IMR-90 (cell line): ENCODE results near the gene PAGE1. TPM values are rescaled to one million over a fixed set of nuclear protein-coding genes. Genes with fewer than 3 reads are reported as not detected.

ENCODE experiments used
- ATAC-seq: fragments of 200-7000 bp; cut with Tn5 transposase; 2 replicates; pipeline ENCODE4 v1.9.1; 2020; ENCODE audit warnings: low read depth, mild to moderate bottlenecking, moderate library complexity
- BruUV-seq: library from RNA; stranded (reverse); fragments of 400-500 nt; replicated peaks from 2 replicates; lab custom pipeline; 2021; lab: Mats Ljungman, UMichigan
- CTCF ChIA-PET: fragments of 300-600 bp; formaldehyde crosslinking; extraction: SDS; loops from one replicate; lab custom pipeline; 2021; ENCODE audit warnings: antibody characterized with exemption; lab: Yijun Ruan, JAX
- POLR2A ChIA-PET: fragments of 300-600 bp; sonication (Branson Sonifier 250); formaldehyde crosslinking; loops from one replicate; lab custom pipeline; 2022; ENCODE audit warnings: antibody characterized with exemption; ENCODE audit not compliant: unreplicated experiment; lab: Charles Lee
- DNase-seq: peaks from one replicate; pipeline ENCODE4 v3.0.0; 2013
- H2AFZ ChIP-seq: replicated peaks from 2 replicates; pipeline ENCODE3; 2013; ENCODE audit warnings: low read length, mild to moderate bottlenecking; ENCODE audit not compliant: poor library complexity
- H2AK5ac ChIP-seq: 2 replicates; pipeline ENCODE4 v1.6.1; 2013; ENCODE audit warnings: low read depth, low read length, inconsistent platforms
- H2AK9ac ChIP-seq: replicated peaks from 2 replicates; pipeline ENCODE3; 2013; ENCODE audit warnings: mild to moderate bottlenecking, low read depth, low read length, moderate library complexity; ENCODE audit not compliant: poor library complexity
- H2BK120ac ChIP-seq: 2 replicates; pipeline ENCODE4 v1.6.1; 2013; ENCODE audit warnings: low read depth, low read length, inconsistent platforms
- H2BK15ac ChIP-seq: 3 replicates; pipeline ENCODE4 v1.6.1; 2013; ENCODE audit warnings: low read depth, low read length, inconsistent platforms
- H2BK20ac ChIP-seq: 2 replicates; pipeline ENCODE4 v1.6.1; 2013; ENCODE audit warnings: low read depth, mild to moderate bottlenecking, inconsistent platforms, low read length, moderate library complexity
- H2BK5ac ChIP-seq: 2 replicates; pipeline ENCODE4 v1.6.1; 2013; ENCODE audit warnings: mild to moderate bottlenecking, low read depth, low read length, inconsistent platforms; ENCODE audit not compliant: poor library complexity, severe bottlenecking
- H3K14ac ChIP-seq: replicated peaks from 2 replicates; pipeline ENCODE4 v1.6.1; 2013; ENCODE audit warnings: low read depth, low read length, inconsistent platforms
- H3K18ac ChIP-seq: 2 replicates; pipeline ENCODE4 v1.6.1; 2013; ENCODE audit warnings: low read depth, low read length, control low read depth
- H3K23ac ChIP-seq: 2 replicates; pipeline ENCODE4 v1.6.1; 2013; ENCODE audit warnings: low read depth, low read length, inconsistent platforms
- H3K27ac ChIP-seq: 2 replicates; pipeline ENCODE4 v1.5.1; 2013; ENCODE audit warnings: mild to moderate bottlenecking, control low read depth, low read length; ENCODE audit not compliant: insufficient read depth
- H3K27me3 ChIP-seq: 2 replicates; pipeline ENCODE4 v1.6.1; 2013; ENCODE audit warnings: low read length; ENCODE audit not compliant: control insufficient read depth, insufficient read depth
- H3K36me3 ChIP-seq: 2 replicates; pipeline ENCODE4 v1.6.1; 2013; ENCODE audit warnings: low read length, mixed read lengths; ENCODE audit not compliant: control insufficient read depth, insufficient read depth
- H3K4ac ChIP-seq: 2 replicates; pipeline ENCODE4 v1.6.1; 2013; ENCODE audit warnings: low read depth, low read length, inconsistent platforms
- H3K4me1 ChIP-seq: 2 replicates; pipeline ENCODE4 v1.6.1; 2013; ENCODE audit warnings: low read length, mixed read lengths; ENCODE audit not compliant: control insufficient read depth, insufficient read depth
- H3K4me2 ChIP-seq: 2 replicates; pipeline ENCODE4 v1.6.1; 2013; ENCODE audit warnings: low read depth, mild to moderate bottlenecking, control low read depth, low read length, moderate library complexity
- H3K4me3 ChIP-seq: 2 replicates; pipeline ENCODE4 v1.5.1; 2013; ENCODE audit warnings: low read depth, mild to moderate bottlenecking, control low read depth, low read length, moderate library complexity; ENCODE audit not compliant: insufficient read depth
- H3K56ac ChIP-seq: 2 replicates; pipeline ENCODE4 v1.6.1; 2013; ENCODE audit warnings: low read length, inconsistent platforms; ENCODE audit not compliant: insufficient read depth; ENCODE audit errors: extremely low read depth
- H3K79me1 ChIP-seq, 2 experiments: 2 replicates each; pipeline ENCODE4 v1.6.1; 2013; ENCODE audit warnings: low read length in 2 of 2, inconsistent platforms in 1 of 2, low read depth in 1 of 2
- H3K9ac ChIP-seq: 2 replicates; pipeline ENCODE4 v1.6.1; 2013; ENCODE audit warnings: low read depth, low read length, control low read depth
- H3K9me1 ChIP-seq: 2 replicates; pipeline ENCODE4 v1.6.1; 2013; ENCODE audit warnings: low read length, inconsistent platforms; ENCODE audit not compliant: insufficient read depth
- H3K9me3 ChIP-seq: 2 replicates; pipeline ENCODE4 v1.6.1; 2013; ENCODE audit warnings: low read length; ENCODE audit not compliant: control insufficient read depth, insufficient read depth
- H4K20me1 ChIP-seq: 2 replicates; pipeline ENCODE4 v1.6.1; 2013; ENCODE audit warnings: low read length, inconsistent platforms; ENCODE audit not compliant: insufficient read depth
- H4K5ac ChIP-seq: 2 replicates; pipeline ENCODE4 v1.6.1; 2013; ENCODE audit warnings: mild to moderate bottlenecking, low read depth, low read length, control low read depth
- H4K8ac ChIP-seq, 2 experiments: 2 replicates each; pipeline ENCODE4 v1.6.1; 2013; ENCODE audit warnings: low read depth in 2 of 2, low read length in 2 of 2, control low read depth in 1 of 2, inconsistent platforms in 1 of 2
- H4K91ac ChIP-seq: 2 replicates; pipeline ENCODE4 v1.6.1; 2013; ENCODE audit warnings: low read depth, low read length, inconsistent platforms; ENCODE audit not compliant: insufficient read depth
- MAFK ChIP-seq: IDR thresholded peaks from 2 replicates; pipeline ENCODE4 v1.6.1; 2012; ENCODE audit warnings: low read depth, low read length, improper control_type of control experiment
- NFE2L2 ChIP-seq: fragments of 150-350 bp; IDR thresholded peaks from 2 replicates; pipeline ENCODE4 v1.6.1; 2016; ENCODE audit warnings: low read depth, mild to moderate bottlenecking, low read length
- POLR2A ChIP-seq: IDR thresholded peaks from 2 replicates; pipeline ENCODE4 v1.6.1; 2012; ENCODE audit warnings: mild to moderate bottlenecking, low read depth, low read length
- WGBS, 2 experiments: methylation state at CpG; one replicate each; pipeline versions ENCODE4 v1.1.5 to v1.1.7; 2013; ENCODE audit warnings: missing lambda C conversion rate in 2 of 2; ENCODE audit not compliant: insufficient read length in 1 of 2; ENCODE audit errors: extremely low coverage in 2 of 2; 5-methylcytosine and 5-hydroxymethylcytosine counted together
- dilution Hi-C: fragments of 300-500 bp; cut with HindIII; formaldehyde crosslinking; loops from one replicate; pipeline ENCODE4 v1.14.3; 2018; ENCODE audit warnings: low sequenced_read_pairs; ENCODE audit not compliant: unreplicated experiment
- in situ Hi-C: fragments of 300-500 bp; cut with MboI; formaldehyde crosslinking; loops from 3 replicates; pipeline ENCODE4 v1.14.3; 2019; ENCODE audit warnings: low sequenced_read_pairs, inconsistent platforms, mixed read lengths
- intact Hi-C: fragments of 100-400 bp; cut with micrococcal nuclease; formaldehyde crosslinking; loops from 2 replicates; pipeline ENCODE4 v1.10.0; 2022
- polyA plus RNA-seq, 3 experiments: library from polyadenylated mRNA; depleted of rRNA; stranded (reverse); fragments of >200 nt; gene quantifications; 2 replicates each; pipeline ENCODE4 v1.2.3, GENCODE V29; 2012; ENCODE audit warnings: low replicate concordance in 1 of 3
- total RNA-seq: library from RNA; depleted of rRNA; stranded (reverse); fragments of >200 nt; gene quantifications from 2 replicates; pipeline ENCODE4 v1.2.3, GENCODE V29; 2012
- TF ChIP-seq, protein P1 (sequence below): fragments of 150-350 bp; IDR thresholded peaks from 2 replicates; pipeline ENCODE4 v1.6.1; 2017; ENCODE audit warnings: mild to moderate bottlenecking, antibody characterized with exemption, low read length, low read depth

PAGE1 gene
- total and polyA plus RNA-seq, 2 of the 4 experiments (the other 2 are of a cell fraction): not detected

- in situ Hi-C loops: no loop called here
Observed at GRCh38 chrX:49710744-49711319, 15.0 kb upstream of the PAGE1 start.

More at GRCh38 chrX:49710744-49711319, 15.0 kb upstream of the PAGE1 start:
- dilution Hi-C loops: no loop called here
- Histone ChIP-seq H3K4me3 (no peak overlapping the region), H3K9me3 (no peaks in the 10 kb centered on the region), H4K20me1 (no peaks in the 10 kb centered on the region), H3K18ac (no peak overlapping the region), H2BK5ac (no peak overlapping the region), H3K4me2 (no peak overlapping the region), H3K9me1 (no peaks in the 10 kb centered on the region), H2BK20ac (no peak overlapping the region), H4K8ac (no peak overlapping the region), H3K36me3 (no peaks in the 10 kb centered on the region), H4K5ac (no peak overlapping the region), H3K27ac (no peak overlapping the region), H3K14ac (no peak overlapping the region), H3K9ac (no peak overlapping the region), H3K79me1 (no peaks in the 10 kb centered on the region), H2BK15ac (no peak overlapping the region), H2AK9ac (no peak overlapping the region), H3K4ac (no peak overlapping the region), H3K23ac (no peak overlapping the region), H2AFZ (no peak overlapping the region), H2BK120ac (no peak overlapping the region), H2AK5ac (no peak overlapping the region), H3K27me3 (peaks cover 3% of the 10 kb centered on the region; the same call in 1 of the 2 replicates), H4K91ac (no peak overlapping the region), H3K4me1 (no peaks in the 10 kb centered on the region), H3K56ac (no peak overlapping the region)
- ChIA-PET POLR2A (no interaction called here), CTCF (no interaction called here)
- WGBS, 2 experiments: no CpG with 5 or more reads among the region's 1 CpG
- no peak for DNase-seq
- ATAC-seq: no peak
- no TSS peak for BruUV-seq
- TF ChIP-seq POLR2A: no peak
- no peak for TF ChIP-seq NFE2L2
- TF ChIP-seq, protein P1, sequence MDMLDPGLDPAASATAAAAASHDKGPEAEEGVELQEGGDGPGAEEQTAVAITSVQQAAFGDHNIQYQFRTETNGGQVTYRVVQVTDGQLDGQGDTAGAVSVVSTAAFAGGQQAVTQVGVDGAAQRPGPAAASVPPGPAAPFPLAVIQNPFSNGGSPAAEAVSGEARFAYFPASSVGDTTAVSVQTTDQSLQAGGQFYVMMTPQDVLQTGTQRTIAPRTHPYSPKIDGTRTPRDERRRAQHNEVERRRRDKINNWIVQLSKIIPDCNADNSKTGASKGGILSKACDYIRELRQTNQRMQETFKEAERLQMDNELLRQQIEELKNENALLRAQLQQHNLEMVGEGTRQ: no peak
- no peak for TF ChIP-seq MAFK
- intact Hi-C loops: no loop called here
